NT2/D1 (cell line): ENCODE data around the gene SPINT2.

Experiments
- SUZ12 ChIP-seq: IDR thresholded peaks from 2 replicates; pipeline ENCODE4 v1.6.1; 2011; ENCODE audit not compliant: insufficient read length, insufficient read depth; ENCODE audit errors: extremely low read depth
- YY1 ChIP-seq: IDR thresholded peaks from 2 replicates; pipeline ENCODE4 v1.6.1; 2011; ENCODE audit not compliant: insufficient read length, insufficient read depth

GRCh38 chr19:38265213-38265861, 964 bp downstream of the SPINT2 start:
- TF ChIP-seq YY1 (no peak), SUZ12 (no peak)
